GM23338 (cell line): ENCODE measurements around the gene UBC.

Experiments
- CREB1 ChIP-seq: fragments of 250-450 bp; sonication (Bioruptor Pico); IDR thresholded peaks from 2 replicates; pipeline ENCODE4 v1.5.0; 2020; ENCODE audit warnings: low read depth, mild to moderate bottlenecking, moderate library complexity
- CTCF ChIP-seq, 2 experiments: fragments of 200-600 bp in 1 of 2; sonication (generic) in 1 of 2; conservative IDR thresholded peaks; 2 replicates each; pipeline versions ENCODE4 v1.5.1 to v1.6.1; 2016 to 2017; ENCODE audit warnings: antibody characterized with exemption in 2 of 2, low read depth in 2 of 2, mild to moderate bottlenecking in 2 of 2, moderate library complexity in 1 of 2
- JUNB ChIP-seq: IDR thresholded peaks from one replicate; pipeline ENCODE4 v1.6.1; 2016; ENCODE audit warnings: antibody characterized with exemption; ENCODE audit not compliant: unreplicated experiment
- POLR2AphosphoS5 ChIP-seq: IDR thresholded peaks from 2 replicates; pipeline ENCODE4 v1.6.1; 2016; ENCODE audit warnings: antibody characterized with exemption, low read depth
- REST ChIP-seq: IDR thresholded peaks from one replicate; pipeline ENCODE4 v1.6.1; 2018; ENCODE audit warnings: antibody characterized with exemption; ENCODE audit not compliant: unreplicated experiment

- no peak for TF ChIP-seq POLR2AphosphoS5
- TF ChIP-seq CTCF (conservative IDR thresholded peaks at IDR 0.05; ENCODE audit: low read depth in 2 of 2): no peak
- no peak for TF ChIP-seq REST
- TF ChIP-seq CREB1 (CRISPR knock-in tag): no peak
- TF ChIP-seq JUNB: no peak
Measured at GRCh38 chr12:124920353-124920935, 6.0 kb upstream of the UBC start.
